RPMI8226 (cell line): ENCODE data around the gene GALNT15.

Source experiments
- DNase-seq: peaks from one replicate; pipeline ENCODE4 v3.0.0-alpha.2; 2015

The GALNT15 gene, protein sequence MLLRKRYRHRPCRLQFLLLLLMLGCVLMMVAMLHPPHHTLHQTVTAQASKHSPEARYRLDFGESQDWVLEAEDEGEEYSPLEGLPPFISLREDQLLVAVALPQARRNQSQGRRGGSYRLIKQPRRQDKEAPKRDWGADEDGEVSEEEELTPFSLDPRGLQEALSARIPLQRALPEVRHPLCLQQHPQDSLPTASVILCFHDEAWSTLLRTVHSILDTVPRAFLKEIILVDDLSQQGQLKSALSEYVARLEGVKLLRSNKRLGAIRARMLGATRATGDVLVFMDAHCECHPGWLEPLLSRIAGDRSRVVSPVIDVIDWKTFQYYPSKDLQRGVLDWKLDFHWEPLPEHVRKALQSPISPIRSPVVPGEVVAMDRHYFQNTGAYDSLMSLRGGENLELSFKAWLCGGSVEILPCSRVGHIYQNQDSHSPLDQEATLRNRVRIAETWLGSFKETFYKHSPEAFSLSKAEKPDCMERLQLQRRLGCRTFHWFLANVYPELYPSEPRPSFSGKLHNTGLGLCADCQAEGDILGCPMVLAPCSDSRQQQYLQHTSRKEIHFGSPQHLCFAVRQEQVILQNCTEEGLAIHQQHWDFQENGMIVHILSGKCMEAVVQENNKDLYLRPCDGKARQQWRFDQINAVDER

DNA sequence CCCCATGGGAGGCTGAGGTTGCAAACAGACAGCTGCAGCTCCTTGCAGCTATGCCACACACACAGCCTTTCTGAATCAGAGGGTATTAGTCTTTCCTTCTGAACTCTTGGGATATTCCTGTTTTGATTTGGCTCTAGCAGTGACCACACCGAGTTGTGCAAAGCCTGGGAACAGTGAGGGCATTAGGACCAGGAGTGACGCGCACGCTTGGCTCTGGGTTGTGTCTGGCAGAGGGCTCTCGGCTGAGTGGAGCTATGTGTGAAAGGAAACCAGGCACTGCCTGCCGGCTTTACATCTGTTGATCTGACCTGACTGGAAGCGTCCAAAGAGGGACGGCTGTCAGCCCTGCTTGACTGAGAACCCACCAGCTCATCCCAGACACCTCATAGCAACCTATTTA is at the start of gene GALNT15:
Gene GALNT15 (plus strand): TSS at position 292 of the 400 bp plus-strand sequence. CDS start 472 bp downstream, outside the sequence.
- no peak for DNase-seq

GRCh38 chr3:16126634-16127033 is 47.8 kb upstream of the GALNT15 start:
- DNase-seq, result no peak

- no peak for DNase-seq
Measured at GRCh38 chr3:16127249-16127648, 47.2 kb upstream of the GALNT15 start.

- DNase-seq, result no peak
Measured at GRCh38 chr3:16130066-16130465, 44.4 kb upstream of the GALNT15 start.

GRCh38 chr3:16132190-16132589 is 42.3 kb upstream of the GALNT15 start:
- no peak for DNase-seq

DNA sequence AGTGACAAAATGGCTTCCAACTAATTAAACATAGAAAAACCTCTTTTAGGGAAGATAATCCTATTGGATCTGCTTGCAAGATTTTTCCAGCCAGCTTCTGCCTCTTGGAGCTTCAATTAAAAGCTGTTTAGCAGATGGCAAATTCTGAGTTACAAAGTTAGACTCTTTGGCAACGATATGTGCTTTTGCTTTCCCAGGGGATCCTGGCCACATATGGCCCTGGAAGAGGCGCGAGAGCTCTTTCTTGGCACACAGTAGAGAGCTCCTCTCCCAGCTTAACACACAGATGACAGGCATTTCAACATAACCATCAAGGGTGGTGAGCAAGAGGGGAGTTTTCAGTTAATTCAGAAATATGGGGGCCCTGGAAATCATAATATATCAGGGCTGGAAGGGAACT is 41.6 kb upstream of the GALNT15 start:
- no peak for DNase-seq

DNA sequence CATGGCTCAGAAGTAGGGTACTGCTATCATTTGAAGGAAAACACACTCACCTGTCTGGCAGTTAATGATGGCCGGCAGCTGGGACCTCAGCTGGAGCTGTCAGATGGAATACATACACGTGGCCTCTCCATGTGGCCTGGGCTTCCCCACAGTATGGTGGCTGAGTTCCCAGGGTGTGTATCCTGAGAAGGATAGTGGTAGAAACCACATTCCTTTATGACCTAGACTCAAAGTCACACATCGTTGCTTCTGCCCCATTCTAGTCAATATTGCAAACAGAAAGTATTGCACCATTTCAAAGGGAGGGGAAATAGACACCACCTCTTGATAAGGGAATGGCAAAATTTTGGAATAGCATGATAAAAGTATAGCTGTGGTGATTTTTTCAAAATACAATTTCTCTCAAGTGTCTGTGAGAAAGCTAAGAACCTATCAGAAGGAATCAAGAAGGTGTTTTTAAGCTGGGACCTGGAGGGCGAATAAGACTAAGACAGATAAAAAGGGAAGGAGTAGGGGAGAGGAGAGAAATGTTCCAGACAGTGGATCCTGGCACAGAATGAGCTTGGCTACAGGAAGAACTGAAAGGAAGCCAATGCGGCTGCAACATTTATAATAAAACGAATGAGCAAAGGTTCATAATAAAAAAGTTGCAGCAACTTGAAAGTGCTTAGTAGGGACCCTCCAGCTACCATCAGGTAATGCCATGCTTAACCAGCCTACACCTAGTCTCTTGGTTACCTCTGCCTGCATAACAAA is 40.1 kb upstream of the GALNT15 start:
- no peak for DNase-seq

DNA sequence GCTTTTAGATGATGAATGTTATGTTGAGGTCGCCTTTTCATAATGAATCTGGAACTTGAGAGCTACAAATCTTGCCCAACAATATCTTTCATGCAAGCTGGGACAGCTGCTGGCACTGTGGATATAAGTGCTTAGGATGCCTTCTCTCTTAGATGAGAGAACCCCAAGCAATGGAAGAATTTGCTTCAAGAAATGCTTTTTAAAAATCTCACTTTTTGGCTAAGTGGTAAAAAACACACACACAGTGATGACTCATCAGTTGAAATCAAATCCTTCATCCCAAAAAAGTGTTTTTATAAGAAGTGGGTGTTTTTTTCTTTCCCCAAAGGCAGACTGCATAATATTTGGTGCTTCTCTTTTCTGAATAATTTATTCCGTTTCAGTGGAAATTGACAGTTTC is 38.4 kb upstream of the GALNT15 start:
- no peak for DNase-seq

DNA sequence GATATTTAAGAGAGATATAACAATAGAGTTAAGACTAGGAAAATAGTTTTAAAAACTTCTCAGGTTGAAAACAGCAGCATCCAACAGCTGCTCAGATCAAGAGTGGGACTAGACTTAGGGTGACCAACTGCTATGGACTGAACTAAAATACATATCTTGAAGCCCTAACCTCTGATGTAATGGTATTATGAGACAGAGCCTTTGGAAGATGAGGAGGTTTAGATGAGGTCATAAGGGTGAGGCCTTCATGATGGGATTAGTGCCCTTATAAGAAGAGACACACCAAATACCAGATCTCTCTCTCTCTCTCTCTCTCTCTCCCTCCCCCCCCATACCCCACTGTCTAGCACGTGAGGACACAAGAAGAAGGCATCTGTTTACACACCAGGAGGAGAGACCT is 37.4 kb upstream of the GALNT15 start:
- DNase-seq, result no peak

DNA sequence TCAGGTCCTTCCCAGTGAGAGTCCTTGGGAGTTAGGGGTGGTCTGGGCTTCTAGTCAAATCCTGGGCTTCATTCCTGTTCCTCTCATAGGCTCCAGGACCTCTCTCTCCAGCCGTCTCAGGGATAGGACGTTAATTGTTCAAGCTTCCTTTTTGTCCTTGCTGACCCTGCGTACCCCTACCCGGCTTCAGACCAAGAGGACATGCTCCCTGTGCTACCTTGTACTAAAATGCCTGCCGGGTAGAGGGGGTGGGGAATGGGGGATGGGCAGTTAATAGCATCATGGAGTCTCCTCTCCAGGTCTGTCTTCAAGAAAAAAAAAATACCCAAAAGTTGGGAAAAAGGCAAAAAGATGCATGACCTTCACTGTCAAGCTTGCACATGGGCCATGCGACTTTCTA is 36.5 kb upstream of the GALNT15 start:
- DNase-seq, result no peak

DNA sequence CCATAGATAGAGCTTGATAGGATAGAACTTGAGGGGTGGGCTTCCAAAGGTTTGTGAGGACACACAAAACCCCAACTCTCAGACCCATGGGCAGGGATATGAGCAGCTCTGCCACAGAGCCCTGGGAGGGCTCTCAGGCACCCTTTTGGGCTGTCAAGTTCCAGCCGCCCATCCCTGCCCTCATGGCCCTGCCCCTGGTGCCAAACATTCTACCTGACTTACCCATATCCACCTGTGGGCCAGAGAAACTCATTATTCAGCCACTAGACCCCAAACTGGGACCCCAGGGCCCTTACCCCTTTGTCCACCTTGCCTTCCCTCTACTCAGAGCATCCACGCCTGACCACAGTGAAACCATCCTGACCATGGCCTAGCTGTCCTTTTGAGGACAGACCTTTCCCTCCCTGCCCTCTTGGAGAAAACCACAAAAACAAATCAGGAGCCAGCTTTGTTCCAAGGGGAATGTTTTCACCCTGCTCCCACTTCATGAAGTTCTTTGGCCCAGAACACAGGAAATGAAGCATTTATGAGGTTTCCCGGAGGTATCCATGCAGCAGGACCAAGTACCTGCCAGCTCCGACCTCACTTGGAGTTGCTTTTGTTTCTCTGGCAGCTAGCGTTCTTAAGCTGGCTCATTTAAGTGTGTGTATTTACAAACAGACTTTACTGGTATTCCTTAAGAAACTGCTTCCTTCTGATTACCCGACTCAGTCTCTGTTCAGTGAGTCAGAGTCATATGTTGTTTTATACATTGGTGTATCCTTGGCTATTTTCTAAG is 34.2 kb upstream of the GALNT15 start:
- no peak for DNase-seq

GRCh38 chr3:16140894-16141285 is 33.6 kb upstream of the GALNT15 start:
- DNase-seq, result no peak

DNA sequence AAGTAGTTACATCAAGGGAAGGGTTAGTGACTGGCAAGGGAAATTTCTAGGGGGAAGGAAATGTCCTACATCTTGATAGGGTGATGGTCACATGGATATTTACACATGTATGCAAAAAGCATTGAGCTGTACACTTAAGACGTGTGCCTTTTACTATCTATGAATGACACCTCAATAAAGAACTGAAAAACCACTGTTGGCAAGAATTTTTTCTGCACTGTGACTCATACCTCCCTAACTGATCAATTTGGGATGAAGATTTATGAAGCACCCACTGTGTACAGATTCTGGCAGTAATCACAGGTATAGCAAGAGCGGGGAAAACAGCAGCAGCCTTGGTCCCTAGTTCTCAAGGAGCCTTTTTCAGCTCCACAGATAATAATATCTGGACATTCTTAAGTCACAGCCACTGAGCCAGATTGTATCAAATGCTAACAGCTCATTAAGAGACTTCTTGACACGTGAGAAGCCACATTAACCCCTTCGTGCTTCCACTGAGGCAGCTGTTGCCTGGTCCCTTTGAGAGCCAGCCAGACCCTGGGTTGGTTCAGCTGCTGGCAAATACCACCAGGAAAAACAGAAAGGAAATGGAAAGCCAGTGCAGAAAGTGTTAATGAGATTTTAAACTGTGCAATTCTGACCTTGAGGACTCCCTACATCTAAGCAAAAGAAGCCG is 32.0 kb upstream of the GALNT15 start:
- no peak for DNase-seq

DNA sequence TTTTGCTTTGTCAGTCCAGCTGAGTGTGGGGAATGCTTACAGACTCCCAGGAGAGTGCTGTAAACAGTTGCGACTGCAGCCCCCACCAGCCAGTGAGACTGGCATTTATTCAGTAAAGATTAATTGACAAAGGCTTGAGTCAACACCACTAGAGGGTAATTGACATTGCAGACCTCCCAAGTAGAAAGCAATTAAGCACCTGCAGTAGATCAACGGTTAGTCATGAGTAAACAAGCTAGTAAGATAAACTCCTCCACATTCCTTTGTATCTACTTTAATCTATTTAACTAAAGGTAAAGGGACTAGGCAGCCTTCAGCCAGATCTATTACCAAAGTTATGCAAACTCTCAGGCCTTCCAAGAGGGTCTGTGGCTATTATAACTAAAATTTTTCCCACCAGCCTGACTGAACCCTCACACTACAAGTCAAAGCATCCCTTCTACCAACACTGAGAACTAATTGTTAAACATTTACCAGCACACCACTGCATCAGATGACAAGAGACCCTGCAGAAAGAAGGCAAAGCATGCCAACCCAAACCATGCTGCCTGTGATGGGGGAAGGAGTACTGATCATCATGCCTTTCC is 30.5 kb upstream of the GALNT15 start:
- no peak for DNase-seq

DNA sequence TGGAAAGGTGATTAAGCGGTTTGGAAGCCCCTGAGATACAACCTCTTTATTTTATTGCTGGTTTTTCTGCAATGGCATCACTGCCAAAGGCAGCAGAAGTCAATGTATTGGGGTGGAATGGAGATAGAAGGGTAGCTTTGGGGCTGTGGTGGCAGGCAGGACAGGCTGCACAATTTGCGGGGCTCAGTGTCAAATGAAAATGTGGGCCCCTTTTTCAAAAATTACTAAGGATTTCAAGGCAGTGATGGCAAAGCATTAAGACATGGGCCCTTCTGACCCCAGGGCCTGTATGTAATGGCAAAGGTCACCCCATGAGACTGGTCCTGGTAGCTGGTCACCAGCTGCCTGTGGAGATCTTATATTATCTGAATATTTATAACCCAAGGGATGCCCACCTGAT is 29.3 kb upstream of the GALNT15 start:
- no peak for DNase-seq

- DNase-seq, result no peak
Measured at GRCh38 chr3:16146015-16146730, 28.3 kb upstream of the GALNT15 start.

DNA sequence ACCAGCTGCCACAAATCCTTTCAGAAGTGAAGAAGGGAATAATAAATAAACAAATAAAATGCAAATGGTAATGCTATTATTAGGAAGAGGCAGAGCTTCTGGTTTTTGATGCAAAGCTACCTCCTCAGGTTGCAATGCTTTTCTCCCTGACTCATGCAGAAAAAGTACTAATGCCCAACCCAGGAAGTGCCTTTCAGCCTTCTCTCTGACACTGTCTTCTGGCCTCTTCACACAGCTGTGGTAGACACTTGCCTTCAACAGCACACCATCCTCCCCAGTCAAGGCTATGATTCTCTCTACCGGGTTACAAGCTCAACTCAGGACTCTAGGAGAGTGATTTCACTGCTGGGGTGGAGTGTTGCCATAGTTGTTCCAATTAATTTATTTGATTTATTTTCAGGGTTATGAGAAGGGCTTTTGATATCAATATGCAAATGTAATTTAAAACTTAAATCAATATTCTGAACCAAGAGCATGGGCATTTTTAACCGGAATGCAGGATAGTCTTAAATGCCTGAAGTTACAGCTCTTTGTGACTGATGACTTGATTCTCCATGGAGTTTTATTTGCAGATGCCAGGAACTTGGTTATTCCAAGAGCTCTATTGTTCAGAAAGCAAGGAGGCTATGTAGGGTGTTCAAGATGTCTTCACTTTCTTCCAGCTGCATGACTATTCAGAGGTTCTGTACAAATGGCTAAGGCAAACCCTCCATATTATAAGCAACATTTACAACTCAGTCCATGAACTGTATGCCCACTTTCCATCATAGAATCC is 27.1 kb upstream of the GALNT15 start:
- peak; percentile 72 for DNase-seq

GRCh38 chr3:16148213-16148612 is 26.3 kb upstream of the GALNT15 start:
- DNase-seq, result no peak

- peak; percentile 65 for DNase-seq
Measured at GRCh38 chr3:16148783-16149182, 25.7 kb upstream of the GALNT15 start.

- DNase-seq, result no peak
Measured at GRCh38 chr3:16150285-16150684, 24.2 kb upstream of the GALNT15 start.

- peak; percentile 93 for DNase-seq
Measured at GRCh38 chr3:16151109-16151508, 23.4 kb upstream of the GALNT15 start.
